HG03457 (cell line): ENCODE results near the gene OR5K2.

ENCODE experiments used
- ATAC-seq: cut with Tn5 transposase; IDR thresholded peaks from one replicate; pipeline ENCODE4 v1.9.1; 2021; ENCODE audit warnings: moderate number of reproducible peaks; ENCODE audit not compliant: unreplicated experiment

OR5K2 gene

GRCh38 chr3:98497381-98497780, at the start of gene OR5K2:
Gene OR5K2, plus strand, starts transcription at chr3:98497681. Its CDS starts 0 bp downstream, at chr3:98497681.
- no peak for ATAC-seq

DNA sequence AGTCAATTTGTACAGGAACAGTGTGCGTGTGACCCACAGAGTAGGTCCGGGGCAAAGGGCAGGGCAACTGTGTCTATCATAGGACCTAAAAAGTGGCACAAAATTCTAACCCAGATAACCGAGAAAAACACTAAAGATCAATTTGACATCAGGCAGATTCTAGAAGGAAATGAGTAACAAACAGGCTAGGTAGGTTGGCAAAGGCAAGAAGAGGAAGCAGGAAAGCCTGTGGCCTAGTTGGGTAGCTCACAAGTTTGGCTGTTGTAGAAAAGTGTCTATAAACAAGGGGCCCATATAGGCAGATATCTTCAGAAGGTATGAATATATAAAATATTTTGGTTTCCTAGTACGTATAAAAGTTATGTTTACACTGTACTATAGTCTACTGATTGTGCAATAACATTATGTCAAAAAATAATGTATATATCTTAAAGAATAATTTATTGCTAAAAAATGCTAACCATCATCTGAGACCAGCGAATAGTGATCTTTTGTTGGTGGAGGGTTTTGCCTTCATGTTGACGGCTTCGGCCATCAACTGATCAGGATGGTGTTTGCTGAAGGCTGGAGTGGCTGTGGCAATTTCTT, 47.8 kb upstream of the OR5K2 start:
- no peak for ATAC-seq

DNA sequence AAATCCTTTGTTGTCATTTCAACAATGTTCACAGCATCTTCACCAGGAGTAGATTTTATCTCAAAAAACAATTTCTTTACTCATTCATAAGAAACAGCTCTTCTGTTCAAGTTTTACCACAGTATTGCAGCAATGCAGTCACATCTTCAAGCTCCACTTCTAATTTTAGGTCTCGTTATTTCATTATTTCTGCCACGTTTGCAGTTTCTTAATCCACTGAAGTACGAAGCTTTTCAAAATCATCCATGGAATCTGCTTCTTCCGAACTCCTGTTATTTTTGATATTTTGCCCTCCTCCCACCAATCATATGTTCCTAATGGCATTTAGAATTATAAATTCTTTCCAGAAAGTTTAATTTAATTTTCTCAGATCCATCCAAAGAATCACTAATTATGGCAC, 47.1 kb upstream of the OR5K2 start:
- ATAC-seq, result no peak

- no peak for ATAC-seq
Observed at GRCh38 chr3:98453827-98454226, 43.7 kb upstream of the OR5K2 start.

- no peak for ATAC-seq
Observed at GRCh38 chr3:98454929-98455328, 42.6 kb upstream of the OR5K2 start.

- no peak for ATAC-seq
Observed at GRCh38 chr3:98457543-98457942, 39.9 kb upstream of the OR5K2 start.

DNA sequence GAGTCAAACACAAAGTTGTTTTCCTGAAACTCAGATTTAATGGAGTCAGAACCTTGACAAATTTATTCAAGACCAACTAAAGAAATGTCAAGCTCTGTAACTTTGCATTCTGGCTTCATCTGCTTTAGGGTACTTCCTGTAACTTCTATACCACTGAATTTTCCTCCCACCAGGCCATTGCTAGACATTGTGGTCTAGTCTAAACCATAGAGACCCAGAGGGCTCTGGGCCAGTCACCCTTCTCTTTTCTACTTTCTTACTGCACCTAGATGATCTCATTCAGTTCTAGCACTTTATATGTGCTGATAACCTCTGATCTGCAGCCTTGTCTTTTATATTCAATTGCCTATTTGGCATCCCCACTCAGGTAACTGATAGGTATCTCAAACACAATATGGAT, 37.3 kb upstream of the OR5K2 start:
- no peak for ATAC-seq

GRCh38 chr3:98462901-98463300, 34.6 kb upstream of the OR5K2 start, which contains the start of gene OR5K1:
Gene OR5K1, plus strand, starts transcription at chr3:98463201. Its CDS starts 6,376 bp downstream, at chr3:98469577.
- no peak for ATAC-seq

GRCh38 chr3:98482717-98483482, 14.6 kb upstream of the OR5K2 start:
- no peak for ATAC-seq

DNA sequence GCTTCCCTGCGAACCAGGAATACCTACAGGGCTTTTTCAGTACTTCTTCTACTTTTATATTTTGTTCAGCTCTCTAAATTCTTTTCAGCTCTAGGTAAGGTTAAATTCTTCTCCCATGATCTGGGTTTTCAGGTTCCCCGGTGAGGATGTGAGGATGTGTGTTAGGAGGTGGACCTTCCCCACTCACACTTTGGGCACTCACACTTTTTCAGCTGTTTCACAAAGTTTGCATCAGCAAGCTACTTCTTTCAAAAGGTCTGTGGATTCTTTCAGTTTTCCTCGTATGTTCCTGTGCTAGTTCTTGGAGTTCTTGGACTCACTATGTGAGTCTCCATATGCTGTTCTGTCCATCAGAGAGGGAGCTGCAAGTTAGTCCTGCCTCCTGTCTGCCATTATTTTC, 13.9 kb upstream of the OR5K2 start:
- no peak for ATAC-seq

GRCh38 chr3:98500019-98500418, 2.5 kb downstream of the OR5K2 start:
- no peak for ATAC-seq

DNA sequence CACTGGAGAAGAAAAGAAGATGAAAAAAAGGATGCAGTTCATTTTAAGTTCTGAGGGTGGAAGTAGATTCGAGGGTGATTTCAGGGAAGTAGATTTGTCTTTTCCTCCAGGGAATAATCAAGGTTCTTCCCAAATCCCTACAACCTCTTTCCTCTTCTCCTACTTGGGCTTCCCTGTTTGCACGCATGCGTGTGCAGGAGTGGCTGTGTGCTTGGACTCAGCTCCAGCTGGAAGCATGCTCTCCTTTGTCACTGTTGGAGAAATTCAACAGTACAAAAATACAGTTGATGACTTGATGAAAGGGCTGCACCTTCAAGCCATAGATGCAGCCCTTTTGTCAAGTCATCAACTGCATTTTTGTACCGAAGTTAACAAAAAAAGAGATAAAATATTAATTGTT, 3.8 kb downstream of the OR5K2 start:
- no peak for ATAC-seq

DNA sequence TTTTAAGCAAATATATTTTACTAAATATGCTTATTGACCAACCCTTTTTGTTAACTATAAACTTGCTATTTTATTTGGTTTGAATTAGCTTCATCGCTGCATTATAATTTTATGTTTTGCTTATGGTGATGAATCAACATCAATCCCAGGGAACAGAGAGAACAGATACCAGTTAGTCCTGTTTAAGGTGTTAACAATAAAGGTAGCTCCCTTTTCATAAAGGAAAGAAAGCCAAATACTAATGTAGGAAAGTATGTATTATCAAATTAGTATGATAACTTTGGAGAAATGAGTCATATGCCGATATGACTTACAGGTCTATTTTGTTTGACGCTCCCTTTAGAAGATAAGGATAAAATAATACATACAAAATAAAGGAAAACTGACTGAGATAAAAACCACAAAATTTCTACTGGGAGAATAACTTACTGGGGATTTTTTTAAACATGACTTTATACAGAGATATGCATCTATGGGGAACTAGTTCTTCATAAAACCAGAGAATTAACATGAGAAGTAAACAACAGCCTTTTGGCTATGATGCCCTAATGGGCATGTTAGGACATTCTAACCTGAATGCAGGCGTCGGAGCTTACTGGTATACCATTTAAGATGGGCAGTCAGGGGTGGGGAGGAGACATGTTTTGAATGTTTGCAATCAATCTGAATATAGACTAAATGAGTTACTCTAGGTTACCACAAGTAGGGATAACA, 4.5 kb downstream of the OR5K2 start:
- ATAC-seq, result no peak

GRCh38 chr3:98504539-98504938, 7.1 kb downstream of the OR5K2 start:
- ATAC-seq, result no peak

- no peak for ATAC-seq
Observed at GRCh38 chr3:98508582-98508981, 11.1 kb downstream of the OR5K2 start.

DNA sequence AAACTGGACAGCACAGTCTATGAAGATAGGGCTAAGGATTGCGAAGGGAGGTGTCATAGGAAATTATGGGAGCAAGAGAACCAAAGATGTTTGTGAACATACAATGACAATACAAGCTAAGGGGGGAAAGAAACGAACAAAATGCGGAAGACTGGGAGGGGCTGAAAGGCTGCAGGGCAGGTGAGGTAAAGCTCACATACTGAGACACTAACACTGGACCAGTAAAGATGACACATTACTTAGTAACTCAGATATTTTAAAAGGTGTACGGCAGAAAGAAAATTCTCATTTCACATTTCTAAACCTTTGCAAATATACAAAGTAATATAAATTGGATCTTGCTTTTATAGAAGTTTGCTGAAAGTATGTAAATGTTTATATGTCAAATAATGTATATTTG, 15.1 kb downstream of the OR5K2 start:
- ATAC-seq, result no peak

- no peak for ATAC-seq
Observed at GRCh38 chr3:98513091-98513511, 15.6 kb downstream of the OR5K2 start.

DNA sequence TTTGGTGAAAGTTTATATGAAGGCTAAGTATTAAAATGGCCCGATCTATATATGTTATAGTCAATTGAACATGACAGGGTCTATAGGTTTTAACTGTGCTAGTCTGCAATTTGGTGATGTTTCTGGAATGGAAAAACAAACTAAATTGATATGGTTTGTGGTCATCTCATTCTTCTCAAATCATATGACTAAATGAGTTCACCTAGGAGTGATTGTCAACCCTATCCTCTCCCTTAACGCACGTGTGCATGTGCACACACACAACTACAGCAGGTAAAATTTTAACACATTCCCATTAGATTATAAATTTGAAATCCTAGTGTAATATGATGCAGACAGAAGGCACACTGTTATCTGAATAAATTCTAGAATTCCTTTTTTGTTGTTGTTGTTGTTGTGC, 16.3 kb downstream of the OR5K2 start:
- ATAC-seq, result no peak

DNA sequence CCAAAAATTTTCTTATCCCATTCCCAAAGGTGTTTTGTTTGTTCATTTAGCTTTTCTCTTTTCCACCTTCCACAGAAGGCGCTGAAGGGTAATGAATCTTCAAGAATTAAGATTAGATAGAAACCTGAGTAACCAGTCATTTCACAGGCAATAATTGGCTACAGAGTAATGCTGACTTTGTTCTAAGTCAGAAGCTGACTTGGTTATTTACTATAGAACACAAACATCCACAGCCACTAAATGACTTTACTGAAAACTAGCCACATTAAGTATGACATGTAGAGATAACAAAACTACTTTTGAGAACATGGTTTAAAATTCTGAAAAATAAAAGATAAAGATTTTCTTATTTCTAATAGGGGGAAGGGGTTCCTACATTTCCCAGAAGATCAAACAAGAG, 17.5 kb downstream of the OR5K2 start:
- no peak for ATAC-seq

DNA sequence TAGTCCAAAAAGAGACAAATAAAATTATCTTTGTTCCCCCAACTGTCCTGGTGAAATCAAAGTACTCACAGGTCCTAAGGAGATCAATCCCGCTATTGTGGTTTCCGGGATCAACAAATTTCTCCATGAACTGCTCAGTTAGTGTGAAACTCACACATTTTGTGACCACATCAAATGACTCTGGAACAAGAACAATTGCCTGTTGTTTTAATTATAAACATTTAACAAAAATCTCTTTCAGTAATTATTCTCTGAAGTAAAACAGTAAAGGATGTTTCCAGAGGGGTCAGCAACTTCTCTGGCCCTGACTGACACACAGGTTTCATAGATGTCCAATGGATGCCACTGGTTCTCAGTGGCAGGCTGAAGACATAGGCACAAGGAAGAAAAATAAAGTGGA, 21.3 kb downstream of the OR5K2 start:
- ATAC-seq, result no peak

- ATAC-seq, result no peak
Observed at GRCh38 chr3:98519351-98519750, 21.9 kb downstream of the OR5K2 start.
